Cardiac fibroblast (primary cell): Measurements from ENCODE around the gene FAM170B.

Experiments
- DNase-seq, 2 donors: peaks; one replicate each; pipeline versions ENCODE4 v3.0.0 to v3.0.0-alpha.2; 2010; ENCODE audit warnings: low read depth in 2 of 2
- H3K4me3 ChIP-seq, 2 donors: replicated peaks in 1 of 2; 1 replicate in 1 of 2; 2 replicates in 1 of 2; pipeline ENCODE4 v1.5.1; 2011; ENCODE audit warnings: low read depth in 2 of 2, low read length in 2 of 2, mild to moderate bottlenecking in 2 of 2, moderate library complexity in 1 of 2
- TF ChIP-seq, protein P1 (sequence below): IDR thresholded peaks from one replicate; pipeline ENCODE4 v1.5.1; 2011; ENCODE audit warnings: low read depth, mild to moderate bottlenecking, low read length, inconsistent platforms

FAM170B gene

DNA sequence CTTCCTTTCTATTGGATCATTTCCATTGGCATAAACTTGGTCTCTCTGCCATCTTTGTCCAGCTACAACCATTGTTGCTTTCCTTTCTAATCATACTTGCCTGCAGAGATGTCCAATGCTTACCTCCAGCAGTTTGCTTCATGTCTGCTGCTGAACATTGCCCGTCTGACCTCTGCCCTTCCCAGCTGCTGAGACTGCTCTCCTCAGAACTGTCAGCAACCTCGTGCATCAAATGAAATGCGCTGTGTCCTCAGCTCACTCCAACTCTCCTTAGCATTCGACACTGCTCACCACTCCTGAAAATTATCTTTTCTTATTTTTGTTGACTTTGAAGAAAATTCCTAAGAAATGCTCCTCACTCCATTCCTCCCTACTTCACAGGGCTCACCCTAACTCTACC is 5.0 kb downstream of the FAM170B start:
- no peak overlapping the region for H3K4me3 ChIP-seq
- DNase-seq = no peak
- TF ChIP-seq, protein P1, sequence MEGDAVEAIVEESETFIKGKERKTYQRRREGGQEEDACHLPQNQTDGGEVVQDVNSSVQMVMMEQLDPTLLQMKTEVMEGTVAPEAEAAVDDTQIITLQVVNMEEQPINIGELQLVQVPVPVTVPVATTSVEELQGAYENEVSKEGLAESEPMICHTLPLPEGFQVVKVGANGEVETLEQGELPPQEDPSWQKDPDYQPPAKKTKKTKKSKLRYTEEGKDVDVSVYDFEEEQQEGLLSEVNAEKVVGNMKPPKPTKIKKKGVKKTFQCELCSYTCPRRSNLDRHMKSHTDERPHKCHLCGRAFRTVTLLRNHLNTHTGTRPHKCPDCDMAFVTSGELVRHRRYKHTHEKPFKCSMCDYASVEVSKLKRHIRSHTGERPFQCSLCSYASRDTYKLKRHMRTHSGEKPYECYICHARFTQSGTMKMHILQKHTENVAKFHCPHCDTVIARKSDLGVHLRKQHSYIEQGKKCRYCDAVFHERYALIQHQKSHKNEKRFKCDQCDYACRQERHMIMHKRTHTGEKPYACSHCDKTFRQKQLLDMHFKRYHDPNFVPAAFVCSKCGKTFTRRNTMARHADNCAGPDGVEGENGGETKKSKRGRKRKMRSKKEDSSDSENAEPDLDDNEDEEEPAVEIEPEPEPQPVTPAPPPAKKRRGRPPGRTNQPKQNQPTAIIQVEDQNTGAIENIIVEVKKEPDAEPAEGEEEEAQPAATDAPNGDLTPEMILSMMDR = no peak

DNA sequence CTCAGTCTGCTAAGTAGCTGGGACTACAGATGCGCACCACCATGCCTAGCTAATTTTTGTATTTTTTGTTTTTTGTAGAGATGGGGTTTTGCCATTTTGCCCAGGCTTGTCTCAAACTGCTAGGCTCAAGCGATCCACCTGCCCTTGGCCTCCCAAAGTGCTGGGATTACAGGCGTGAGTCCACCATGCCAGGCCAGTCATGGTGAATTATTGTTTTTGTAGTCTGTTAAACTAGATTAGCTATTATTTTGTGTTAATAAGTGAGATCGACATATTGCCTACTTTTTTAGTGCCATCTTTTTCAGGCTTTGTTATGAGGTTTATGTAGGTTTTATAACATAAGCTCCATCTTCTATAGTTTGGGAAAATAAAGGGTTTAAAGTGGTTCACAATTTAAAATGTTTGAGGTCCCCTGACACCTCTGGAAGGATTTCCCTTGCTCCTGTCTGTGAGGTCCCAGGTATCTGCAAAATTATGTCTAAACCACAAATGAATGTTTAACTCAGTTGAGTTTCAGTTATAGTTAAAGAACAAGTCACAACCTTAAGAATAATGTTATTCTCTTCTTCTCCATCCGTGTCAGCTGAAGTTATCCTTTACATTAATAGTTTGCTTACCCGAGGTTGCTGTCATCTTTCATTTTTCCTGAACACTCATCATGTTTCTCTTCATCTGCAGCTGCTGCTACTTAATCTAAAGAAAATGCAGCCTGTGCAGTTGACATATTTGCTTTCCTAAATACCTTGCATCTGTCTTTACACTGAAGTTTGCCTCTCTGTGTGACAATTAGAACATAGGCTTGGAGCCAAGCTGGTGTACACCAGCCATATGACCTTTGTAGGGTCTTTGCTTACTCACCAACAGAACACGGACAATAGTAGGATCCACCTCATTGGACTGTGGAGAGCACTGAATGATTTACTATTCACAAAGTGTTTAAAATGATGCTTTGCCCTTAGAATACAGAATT is 9.6 kb downstream of the FAM170B start:
- no peak overlapping the region for H3K4me3 ChIP-seq
- no peak for DNase-seq

GRCh38 chr10:49120911-49121310 is 12.9 kb downstream of the FAM170B start:
- H3K4me3 ChIP-seq = no peak overlapping the region
- no peak for DNase-seq
- TF ChIP-seq, protein P1 = no peak

More for the DNA sequence above, 9.6 kb downstream of the FAM170B start:
- TF ChIP-seq, protein P1 = no peak

DNA sequence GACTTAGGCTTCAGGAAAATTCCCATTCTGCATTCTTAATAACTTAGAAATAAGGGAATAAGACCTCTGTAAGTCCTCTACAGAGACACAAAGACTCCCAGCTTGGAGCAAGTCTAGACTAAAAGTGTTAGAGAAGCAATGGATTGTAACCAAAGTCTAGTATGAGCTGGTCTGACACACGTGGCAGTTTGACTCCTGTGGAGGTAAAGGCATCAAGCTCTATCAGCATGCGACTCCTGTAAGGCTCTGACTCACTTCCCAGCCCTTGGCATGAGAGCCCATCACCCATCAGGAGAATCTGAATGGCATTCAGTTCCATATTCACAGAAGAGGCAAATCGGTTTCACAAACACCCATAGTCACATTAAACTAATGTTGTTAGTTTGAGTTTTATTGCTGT is 14.1 kb downstream of the FAM170B start:
- DNase-seq = no peak
- TF ChIP-seq, protein P1 = no peak
- no peak overlapping the region for H3K4me3 ChIP-seq

GRCh38 chr10:49118430-49119074 is 15.3 kb downstream of the FAM170B start:
- H3K4me3 ChIP-seq = no peak overlapping the region
- no peak for DNase-seq
- TF ChIP-seq, protein P1 = no peak

DNA sequence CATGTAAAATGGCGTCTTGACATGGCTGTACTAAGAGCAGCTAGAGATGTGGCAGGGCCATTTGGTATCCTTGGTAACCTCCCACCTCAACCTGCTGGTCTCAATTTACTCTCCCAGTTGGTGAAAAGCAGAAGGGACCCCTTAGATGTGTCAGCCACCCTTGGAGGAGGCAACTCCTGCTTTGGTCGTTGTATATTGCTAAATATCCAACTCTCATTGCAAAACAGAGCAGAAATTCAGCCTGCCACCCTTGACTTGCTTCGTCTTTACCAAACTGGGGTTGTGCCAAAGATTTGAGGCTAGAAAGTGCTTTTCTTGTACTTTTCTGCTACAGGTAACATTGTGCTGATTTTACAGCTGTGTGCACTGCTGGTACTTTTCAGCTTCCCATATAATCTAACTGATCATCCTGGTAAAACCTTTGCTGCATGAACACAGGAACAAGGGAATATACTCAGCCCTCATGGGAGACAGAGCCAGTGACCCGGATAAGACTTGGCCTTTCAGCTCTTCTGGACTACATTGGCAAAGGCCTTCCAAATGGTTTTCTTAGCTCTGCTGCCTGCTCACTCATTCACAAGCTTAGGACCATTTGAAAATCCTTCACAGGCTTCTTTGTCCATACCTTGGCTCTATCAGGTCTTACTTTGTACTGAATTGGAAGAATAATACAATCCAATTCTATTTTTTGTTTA is 16.3 kb downstream of the FAM170B start:
- TF ChIP-seq, protein P1 = no peak
- H3K4me3 ChIP-seq = no peak overlapping the region
- DNase-seq = no peak
